Activated CD4-positive, alpha-beta memory T cell treated with anti-CD3 and anti-CD28 coated beads for 36 hours (primary cell): ENCODE results near the gene CCDC92. TPM values are rescaled to one million over a fixed set of nuclear protein-coding genes. Genes with fewer than 3 reads are reported as not detected.

Experiments used
- CTCF ChIA-PET: fragments of 350-600 bp; sonication (Branson Sonifier 250); formaldehyde crosslinking; loops from one replicate; lab custom pipeline; 2021; ENCODE audit warnings: antibody characterized with exemption, inconsistent platforms; lab: Charles Lee
- POLR2A ChIA-PET: fragments of 350-600 bp; sonication (Branson Sonifier 250); formaldehyde crosslinking; loops from one replicate; lab custom pipeline; 2021; ENCODE audit warnings: antibody characterized with exemption; lab: Charles Lee
- DNase-seq: peaks from one replicate; pipeline ENCODE4 v3.0.0-alpha.2; 2020
- H3K27ac Mint-ChIP-seq: one replicate; pipeline ENCODE4 v1.8.0; 2021; ENCODE audit warnings: mixed read lengths
- H3K27me3 Mint-ChIP-seq: one replicate; pipeline ENCODE4 v1.8.0; 2021; ENCODE audit warnings: mixed read lengths
- H3K36me3 Mint-ChIP-seq: one replicate; pipeline ENCODE4 v1.8.0; 2021; ENCODE audit warnings: mixed read lengths
- H3K4me1 Mint-ChIP-seq: one replicate; pipeline ENCODE4 v1.8.0; 2021; ENCODE audit warnings: low read depth, mixed read lengths
- H3K4me3 Mint-ChIP-seq: one replicate; pipeline ENCODE4 v1.8.0; 2021; ENCODE audit warnings: mild to moderate bottlenecking, mixed read lengths
- H3K9me3 Mint-ChIP-seq: one replicate; pipeline ENCODE4 v1.8.0; 2021; ENCODE audit warnings: mixed read lengths
- intact Hi-C: fragments of 100-400 bp; cut with micrococcal nuclease; formaldehyde crosslinking; loops from one replicate; pipeline ENCODE4 v1.15.1; 2023
- total RNA-seq, 2 experiments: library from RNA; stranded (reverse); gene quantifications; one replicate each; pipeline ENCODE4 v1.2.3, GENCODE V29; 2021

CCDC92 gene
- total RNA-seq, 2 experiments from 2014 or later, result 11.4 to 11.7 TPM

DNA sequence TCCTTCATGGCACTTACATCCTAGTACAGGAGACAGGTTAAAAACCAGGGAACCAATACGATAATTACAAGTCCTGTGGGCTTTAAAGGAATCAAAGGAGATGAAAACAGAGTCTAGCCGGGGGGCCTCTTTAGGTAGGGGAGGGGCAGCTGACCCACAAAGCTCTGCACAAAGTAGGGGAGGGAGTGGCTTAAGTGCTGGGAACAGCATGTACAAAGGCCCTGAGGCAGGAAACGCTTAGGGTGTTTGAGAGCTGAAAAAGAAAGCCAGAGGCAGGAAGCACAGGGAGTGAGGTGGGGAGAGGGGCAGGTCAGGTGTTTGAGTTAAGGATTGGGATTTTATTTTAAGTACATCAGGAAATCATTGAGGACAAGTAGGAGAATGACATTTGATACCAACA, 38.1 kb upstream of the CCDC92 start:
- no peak overlapping the region for H3K27ac Mint-ChIP-seq
- intact Hi-C loops, result no loop called here
- H3K36me3 Mint-ChIP-seq, result peaks cover 36% of the 10 kb centered on the region
- CTCF ChIA-PET, result interaction anchor here (0.9 kb wide), 1 partner anchor 9 kb away, joined by 4 read pairs; no protein-coding TSS in a partner anchor
- H3K4me1 Mint-ChIP-seq, result peaks cover 31% of the 10 kb centered on the region
- H3K9me3 Mint-ChIP-seq, result no peaks in the 10 kb centered on the region
- H3K4me3 Mint-ChIP-seq, result no peak overlapping the region
- no peaks in the 10 kb centered on the region for H3K27me3 Mint-ChIP-seq
- DNase-seq, result no peak
- POLR2A ChIA-PET, result no interaction called here

DNA sequence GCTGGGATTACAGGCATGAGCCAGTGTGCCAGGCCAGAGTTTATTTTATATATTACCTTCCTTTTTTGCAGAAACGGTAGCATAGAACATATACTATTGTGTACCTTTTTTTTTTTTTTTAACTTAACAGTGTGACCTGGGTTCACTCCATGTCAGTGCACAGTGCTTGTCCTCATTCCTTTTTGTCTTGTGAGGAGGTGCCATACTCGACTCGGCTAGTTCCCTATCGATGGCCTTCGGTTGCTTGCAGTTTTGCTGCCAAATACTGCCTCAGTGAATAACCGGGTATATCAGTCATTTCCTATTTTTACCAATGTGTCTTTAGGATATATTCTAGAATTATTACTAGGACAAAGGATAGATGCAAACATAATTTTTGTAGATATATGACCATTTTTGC, 37.1 kb upstream of the CCDC92 start:
- CTCF ChIA-PET, result no interaction called here
- H3K4me1 Mint-ChIP-seq, result peaks cover 33% of the 10 kb centered on the region
- no peaks in the 10 kb centered on the region for H3K9me3 Mint-ChIP-seq
- no peaks in the 10 kb centered on the region for H3K27me3 Mint-ChIP-seq
- no peak overlapping the region for H3K4me3 Mint-ChIP-seq
- no peak for DNase-seq
- intact Hi-C loops, result no loop called here
- peaks cover 34% of the 10 kb centered on the region for H3K36me3 Mint-ChIP-seq
- H3K27ac Mint-ChIP-seq, result no peak overlapping the region
- POLR2A ChIA-PET, result no interaction called here

DNA sequence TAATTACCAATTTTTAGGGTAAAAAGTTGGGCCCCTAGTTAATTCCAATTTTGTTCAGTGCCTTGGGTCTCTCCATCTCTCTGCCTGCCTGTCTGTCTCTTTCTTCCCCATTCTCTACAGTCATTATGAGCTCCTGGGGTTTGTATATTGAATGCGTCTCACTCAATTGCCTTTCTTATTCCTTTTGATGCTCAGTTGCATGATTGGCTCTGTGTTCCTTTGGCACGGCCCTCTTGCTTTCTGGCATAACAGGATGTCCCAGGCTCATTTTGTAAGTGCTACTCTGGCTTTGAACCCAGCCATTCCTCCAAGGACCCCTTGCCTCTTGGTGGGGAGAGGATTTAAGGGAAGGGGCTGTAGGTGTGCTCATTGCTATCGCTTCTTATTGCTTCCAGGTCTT, 36.0 kb upstream of the CCDC92 start:
- peaks cover 34% of the 10 kb centered on the region for H3K36me3 Mint-ChIP-seq
- no peaks in the 10 kb centered on the region for H3K27me3 Mint-ChIP-seq
- no peaks in the 10 kb centered on the region for H3K9me3 Mint-ChIP-seq
- POLR2A ChIA-PET, result no interaction called here
- peaks cover 27% of the 10 kb centered on the region for H3K4me1 Mint-ChIP-seq
- intact Hi-C loops, result no loop called here
- CTCF ChIA-PET, result interaction anchor here (1.3 kb wide), 1 partner anchor 24 kb away, joined by 4 read pairs; no protein-coding TSS in a partner anchor
- no peak overlapping the region for H3K4me3 Mint-ChIP-seq
- H3K27ac Mint-ChIP-seq, result no peak overlapping the region
- no peak for DNase-seq

DNA sequence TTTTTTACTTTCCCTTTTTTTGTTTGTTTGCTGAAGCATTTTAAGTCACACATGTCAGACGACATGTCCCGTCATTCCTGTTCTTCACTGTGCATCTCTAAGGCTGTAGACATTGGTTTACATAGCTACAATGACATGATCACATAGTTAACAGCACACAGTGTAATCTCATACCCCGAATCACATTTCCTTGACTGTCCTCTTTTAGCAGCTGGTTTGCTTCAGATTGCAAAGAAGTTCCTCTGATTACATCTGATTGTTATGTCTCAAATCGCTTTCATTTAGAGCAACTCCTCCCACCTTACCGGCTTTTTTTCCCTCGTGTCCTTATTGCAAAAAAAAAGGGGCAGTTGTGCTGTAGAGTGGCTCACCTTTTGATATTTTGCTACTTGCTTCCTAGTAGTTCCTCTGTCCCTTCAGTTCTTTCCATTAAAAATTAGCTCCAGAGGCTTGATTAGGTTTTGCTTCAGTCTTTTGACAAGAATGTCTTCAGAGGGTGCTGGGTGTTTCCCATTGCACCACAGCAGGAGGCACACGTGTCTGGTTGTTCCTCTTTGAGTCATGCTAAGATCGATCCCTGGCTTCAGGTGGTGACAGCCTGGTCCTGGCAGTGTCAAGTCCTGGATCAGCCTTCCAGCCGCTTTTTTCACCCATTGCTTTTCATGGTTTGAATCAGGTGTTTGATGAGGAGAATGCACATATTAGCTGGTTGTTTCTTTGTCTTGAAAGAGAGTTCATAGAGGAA, 35.4 kb upstream of the CCDC92 start:
- ChIA-PET CTCF (interaction anchor here (1.3 kb wide), 1 partner anchor 24 kb away, joined by 4 read pairs; no protein-coding TSS in a partner anchor), POLR2A (no interaction called here)
- peaks cover 27% of the 10 kb centered on the region for H3K4me1 Mint-ChIP-seq
- H3K27me3 Mint-ChIP-seq, result no peaks in the 10 kb centered on the region
- peak; percentile 32 for DNase-seq
- no peaks in the 10 kb centered on the region for H3K9me3 Mint-ChIP-seq
- intact Hi-C loops, result no loop called here
- H3K36me3 Mint-ChIP-seq, result peaks cover 29% of the 10 kb centered on the region
- H3K27ac Mint-ChIP-seq, result no peak overlapping the region
- H3K4me3 Mint-ChIP-seq, result no peak overlapping the region

DNA sequence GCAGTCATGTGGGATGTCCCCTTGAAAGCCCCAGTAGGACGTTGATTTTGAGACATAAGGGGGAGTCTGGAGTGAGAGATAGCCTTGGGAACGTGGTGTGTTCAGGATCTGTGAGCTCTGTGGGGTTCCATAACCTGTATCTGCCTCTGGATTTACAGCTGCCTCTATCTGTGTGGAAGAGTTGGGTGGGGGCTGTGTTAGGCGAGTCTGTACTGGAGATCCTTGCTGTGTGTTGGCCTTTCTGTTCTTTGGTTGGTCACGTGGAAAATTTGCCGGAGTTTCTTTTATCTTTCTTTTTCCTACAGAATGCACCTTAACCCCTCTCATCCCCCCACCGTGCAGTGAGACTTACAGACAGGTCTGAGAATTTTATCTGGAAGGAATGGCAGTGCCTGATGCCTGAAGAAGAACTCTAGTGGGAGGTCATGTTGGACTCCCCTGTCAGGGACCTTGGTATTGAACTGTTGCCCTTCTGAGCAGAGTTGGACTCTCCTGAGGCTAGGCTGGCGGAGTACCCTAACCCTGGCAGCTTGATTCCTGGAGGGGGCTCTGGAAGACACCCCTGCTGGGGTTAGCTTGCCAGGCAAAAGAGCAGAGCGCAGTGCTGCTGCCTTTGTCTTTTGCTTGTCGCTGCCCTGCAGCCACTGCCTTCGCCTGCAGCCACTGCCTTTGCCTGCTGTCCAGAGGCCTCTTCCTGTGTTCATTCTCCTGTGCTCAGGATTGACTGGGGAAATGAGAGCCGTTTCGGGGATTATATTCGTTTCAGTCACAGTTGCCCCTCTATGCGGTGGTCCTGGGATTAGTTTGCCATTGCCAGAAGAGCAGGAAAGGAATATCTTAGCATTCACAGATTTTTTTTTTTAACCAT, 34.4 kb upstream of the CCDC92 start:
- no peak overlapping the region for H3K4me3 Mint-ChIP-seq
- H3K27me3 Mint-ChIP-seq, result no peaks in the 10 kb centered on the region
- H3K27ac Mint-ChIP-seq, result peak overlapping the region; percentile 57
- no peaks in the 10 kb centered on the region for H3K9me3 Mint-ChIP-seq
- intact Hi-C loops, result no loop called here
- peaks cover 27% of the 10 kb centered on the region for H3K4me1 Mint-ChIP-seq
- peaks cover 22% of the 10 kb centered on the region for H3K36me3 Mint-ChIP-seq
- ChIA-PET CTCF (interaction anchor here (0.7 to 1.3 kb wide), 2 partner anchors 25 to 30 kb away, joined by 4 to 5 read pairs; no protein-coding TSS in a partner anchor), POLR2A (no interaction called here)
- DNase-seq, result no peak

DNA sequence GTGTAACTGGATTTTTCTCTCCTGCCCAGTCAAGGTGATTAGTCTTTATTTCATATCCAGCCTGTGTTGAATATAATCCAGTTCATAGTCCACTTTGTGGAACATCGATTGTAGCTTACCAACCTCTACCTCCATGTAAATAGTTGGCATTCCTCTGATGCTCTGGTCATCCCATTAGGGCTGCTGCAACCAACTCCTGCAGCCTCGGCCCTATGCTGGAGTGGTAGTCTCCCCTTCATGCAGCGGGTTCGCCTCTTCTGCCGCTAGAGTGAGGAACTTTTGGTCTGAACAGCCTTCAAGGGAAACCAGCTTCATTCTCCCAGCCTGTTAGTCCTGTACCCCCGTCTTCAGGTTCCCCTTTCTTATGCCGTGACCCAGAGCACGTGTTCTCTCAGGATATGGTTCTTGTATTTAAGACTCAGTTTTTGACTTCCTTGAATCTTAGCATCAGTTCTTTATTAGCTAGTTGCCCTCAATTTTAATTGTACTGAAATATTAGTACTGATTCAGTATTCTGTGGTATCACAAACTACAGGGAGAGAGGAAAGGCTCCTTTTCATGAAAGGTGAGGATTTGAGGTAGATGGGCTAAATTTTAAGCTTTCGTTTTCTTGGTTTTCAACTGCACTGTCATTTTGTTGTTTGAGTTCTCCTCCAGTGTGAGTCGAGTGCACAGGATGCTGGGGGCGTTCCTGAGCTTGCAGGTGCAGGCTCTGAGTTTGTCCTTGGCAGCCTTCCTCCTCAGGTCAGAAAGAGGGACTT, 33.6 kb upstream of the CCDC92 start:
- peaks cover 15% of the 10 kb centered on the region for H3K36me3 Mint-ChIP-seq
- ChIA-PET CTCF (interaction anchor here (0.7 kb wide), 1 partner anchor 31 kb away, joined by 5 read pairs; no protein-coding TSS in a partner anchor), POLR2A (no interaction called here)
- H3K4me1 Mint-ChIP-seq, result peaks cover 27% of the 10 kb centered on the region
- intact Hi-C loops, result no loop called here
- H3K9me3 Mint-ChIP-seq, result no peaks in the 10 kb centered on the region
- no peak overlapping the region for H3K4me3 Mint-ChIP-seq
- no peaks in the 10 kb centered on the region for H3K27me3 Mint-ChIP-seq
- peak; percentile 59 for DNase-seq
- peak overlapping the region; percentile 57 for H3K27ac Mint-ChIP-seq

DNA sequence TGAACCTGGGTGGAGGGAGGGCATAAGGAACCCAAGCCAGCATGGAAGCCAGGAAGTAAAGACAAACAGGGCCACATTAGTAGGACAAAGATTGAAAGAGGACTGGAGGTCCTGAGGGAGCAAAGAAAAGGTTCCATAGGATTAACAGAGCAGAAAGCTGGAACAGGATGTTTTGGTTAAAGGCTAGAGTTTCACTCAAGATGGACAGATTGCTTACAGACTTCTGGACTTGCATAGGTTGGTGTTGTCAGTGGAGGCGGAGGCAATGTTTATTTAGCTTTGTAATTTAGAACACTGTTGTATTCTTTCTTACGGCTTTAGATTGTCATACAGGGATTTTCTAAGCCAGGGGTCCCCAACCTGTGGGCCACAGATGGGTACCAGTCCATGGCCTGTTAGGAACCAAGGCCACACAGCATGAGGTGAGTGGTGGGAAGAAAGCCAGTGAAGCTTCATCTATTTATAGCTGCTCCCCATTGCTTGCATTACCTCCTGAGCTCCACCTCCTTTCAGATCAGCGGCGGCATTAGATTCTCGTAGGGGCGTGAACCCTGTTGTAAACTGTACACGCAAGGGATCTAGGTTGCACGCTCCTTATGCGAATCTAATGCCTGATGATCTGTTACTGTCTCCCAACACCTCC, 31.7 kb upstream of the CCDC92 start:
- intact Hi-C loops, result no loop called here
- H3K9me3 Mint-ChIP-seq, result no peaks in the 10 kb centered on the region
- H3K27me3 Mint-ChIP-seq, result no peaks in the 10 kb centered on the region
- H3K4me1 Mint-ChIP-seq, result peaks cover 27% of the 10 kb centered on the region
- CTCF ChIA-PET, result no interaction called here
- POLR2A ChIA-PET, result no interaction called here
- DNase-seq, result no peak
- peaks cover 7% of the 10 kb centered on the region for H3K36me3 Mint-ChIP-seq
- H3K4me3 Mint-ChIP-seq, result no peak overlapping the region
- H3K27ac Mint-ChIP-seq, result no peak overlapping the region

DNA sequence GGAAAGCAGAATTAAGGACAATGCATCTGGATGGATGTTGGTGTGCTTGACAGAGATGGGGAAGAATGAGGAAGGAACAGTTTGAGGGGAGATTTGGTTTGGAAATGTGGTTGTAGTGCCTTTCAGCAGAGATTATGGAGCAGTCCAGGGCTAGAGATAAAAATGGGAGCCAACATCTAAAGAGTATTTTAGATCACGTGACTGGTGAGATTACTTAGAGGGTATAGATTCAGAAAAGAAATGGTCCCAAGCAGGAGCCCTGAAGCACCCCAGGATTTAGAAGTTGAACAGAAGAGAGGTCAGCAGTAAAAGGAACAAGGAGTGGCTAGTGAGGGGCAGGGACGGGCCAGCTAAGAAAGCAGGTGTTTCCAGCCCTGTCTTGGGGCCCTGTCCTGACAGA, 30.0 kb upstream of the CCDC92 start:
- Mint-ChIP-seq H3K36me3 (peaks cover 7% of the 10 kb centered on the region), H3K4me1 (peaks cover 18% of the 10 kb centered on the region), H3K4me3 (no peak overlapping the region), H3K27me3 (no peaks in the 10 kb centered on the region), H3K27ac (no peak overlapping the region), H3K9me3 (no peaks in the 10 kb centered on the region)
- no peak for DNase-seq
- intact Hi-C loops, result no loop called here
- CTCF ChIA-PET, result no interaction called here
- POLR2A ChIA-PET, result no interaction called here

DNA sequence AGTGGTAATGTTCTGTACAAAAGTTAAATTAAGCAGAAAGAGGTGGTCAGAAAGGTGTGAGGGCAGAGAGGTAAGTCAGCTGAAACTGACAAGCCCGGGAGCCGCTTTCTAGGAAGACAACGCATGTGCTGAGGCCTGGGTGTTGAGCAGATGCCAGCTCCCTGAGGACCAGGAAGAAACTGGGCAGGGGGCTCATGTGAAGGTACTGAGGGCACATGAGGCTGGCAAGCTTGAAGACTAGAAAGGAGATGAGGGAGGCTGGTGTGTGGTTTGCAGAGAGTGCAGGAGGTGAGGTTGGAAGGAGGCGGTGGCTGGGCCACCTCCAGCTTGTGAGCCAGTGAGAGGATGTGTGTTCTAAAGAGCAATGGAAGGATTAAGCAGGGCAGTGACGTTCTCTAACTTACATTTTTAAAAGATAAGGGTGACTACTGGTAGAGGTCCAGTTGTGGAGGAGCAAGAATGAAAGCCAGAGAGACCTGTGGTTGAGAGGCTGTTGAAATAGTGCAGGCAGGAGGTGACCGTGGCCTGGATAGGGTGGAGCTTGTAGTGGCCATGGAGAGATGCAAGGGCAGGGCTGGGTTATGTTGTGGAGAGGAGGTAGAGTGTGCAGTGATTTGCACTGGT, 29.5 kb upstream of the CCDC92 start:
- Mint-ChIP-seq H3K27me3 (no peaks in the 10 kb centered on the region), H3K27ac (no peak overlapping the region), H3K36me3 (peaks cover 6% of the 10 kb centered on the region), H3K4me3 (no peak overlapping the region), H3K9me3 (no peaks in the 10 kb centered on the region), H3K4me1 (peaks cover 18% of the 10 kb centered on the region)
- intact Hi-C loops, result no loop called here
- no peak for DNase-seq
- POLR2A ChIA-PET, result no interaction called here
- CTCF ChIA-PET, result interaction anchor here (0.6 to 2.4 kb wide), 2 partner anchors 97 to 330 kb away, joined by 4 to 8 read pairs; no protein-coding TSS in a partner anchor

DNA sequence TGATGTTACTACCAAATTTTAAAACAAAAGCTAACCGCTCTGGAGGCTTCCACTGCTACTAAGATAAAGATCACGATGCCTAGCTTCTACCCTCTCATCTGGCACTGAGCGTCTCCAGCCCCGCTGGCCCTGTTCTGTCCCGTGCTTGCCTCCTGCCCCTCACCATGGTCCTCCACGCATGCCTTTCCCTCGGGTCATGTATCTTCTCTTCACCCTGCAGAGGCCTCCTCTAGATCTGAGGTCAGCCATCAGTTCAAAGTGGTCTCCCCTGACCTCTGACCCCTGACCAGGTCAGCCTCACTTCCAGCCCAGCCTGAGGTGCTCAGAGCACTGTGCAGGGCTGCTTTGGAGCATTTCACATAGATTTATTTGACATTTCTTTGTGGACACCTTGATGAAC, 28.7 kb upstream of the CCDC92 start:
- Mint-ChIP-seq H3K36me3 (peaks cover 2% of the 10 kb centered on the region), H3K4me1 (peaks cover 11% of the 10 kb centered on the region), H3K9me3 (no peaks in the 10 kb centered on the region), H3K27me3 (no peaks in the 10 kb centered on the region), H3K4me3 (no peak overlapping the region), H3K27ac (no peak overlapping the region)
- ChIA-PET CTCF (interaction anchor here (0.7 to 2.4 kb wide), 3 partner anchors 17 to 96 kb away, joined by 3 to 8 read pairs (median 4); no protein-coding TSS in a partner anchor), POLR2A (no interaction called here)
- intact Hi-C loops, result no loop called here
- DNase-seq, result no peak

DNA sequence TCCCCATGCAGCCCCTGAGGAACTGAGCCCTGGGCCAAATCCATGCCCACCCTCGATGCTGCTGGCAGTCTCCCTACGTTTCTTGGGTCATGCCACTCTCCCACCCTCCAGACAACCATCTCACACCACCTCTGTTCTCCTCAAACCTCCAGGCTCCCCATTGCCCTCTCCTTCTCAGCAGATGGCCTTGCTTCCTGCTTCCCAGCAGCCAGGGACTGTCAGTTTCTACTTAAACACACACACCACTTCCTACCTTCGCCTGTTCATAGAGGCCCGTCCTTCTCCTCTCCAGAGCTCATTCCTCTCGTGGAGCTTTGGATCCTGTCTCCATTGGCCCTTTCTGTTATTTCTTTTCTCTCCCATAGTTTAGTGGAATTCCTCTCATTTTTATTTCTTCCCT, 27.5 kb upstream of the CCDC92 start:
- no peak overlapping the region for H3K27ac Mint-ChIP-seq
- no peak overlapping the region for H3K4me3 Mint-ChIP-seq
- intact Hi-C loops, result no loop called here
- DNase-seq, result no peak
- H3K36me3 Mint-ChIP-seq, result peaks cover 6% of the 10 kb centered on the region
- ChIA-PET CTCF (interaction anchor here (1.5 to 2.4 kb wide), 2 partner anchors 16 to 95 kb away, joined by 4 to 8 read pairs; no protein-coding TSS in a partner anchor), POLR2A (no interaction called here)
- H3K4me1 Mint-ChIP-seq, result peaks cover 11% of the 10 kb centered on the region
- no peaks in the 10 kb centered on the region for H3K9me3 Mint-ChIP-seq
- H3K27me3 Mint-ChIP-seq, result no peaks in the 10 kb centered on the region
